ENCODE results near the gene ADORA2B.

GRCh38 chr17:15945527-15946191, 729 bp downstream of the ADORA2B start:
- TF ChIP-seq, protein P1, sequence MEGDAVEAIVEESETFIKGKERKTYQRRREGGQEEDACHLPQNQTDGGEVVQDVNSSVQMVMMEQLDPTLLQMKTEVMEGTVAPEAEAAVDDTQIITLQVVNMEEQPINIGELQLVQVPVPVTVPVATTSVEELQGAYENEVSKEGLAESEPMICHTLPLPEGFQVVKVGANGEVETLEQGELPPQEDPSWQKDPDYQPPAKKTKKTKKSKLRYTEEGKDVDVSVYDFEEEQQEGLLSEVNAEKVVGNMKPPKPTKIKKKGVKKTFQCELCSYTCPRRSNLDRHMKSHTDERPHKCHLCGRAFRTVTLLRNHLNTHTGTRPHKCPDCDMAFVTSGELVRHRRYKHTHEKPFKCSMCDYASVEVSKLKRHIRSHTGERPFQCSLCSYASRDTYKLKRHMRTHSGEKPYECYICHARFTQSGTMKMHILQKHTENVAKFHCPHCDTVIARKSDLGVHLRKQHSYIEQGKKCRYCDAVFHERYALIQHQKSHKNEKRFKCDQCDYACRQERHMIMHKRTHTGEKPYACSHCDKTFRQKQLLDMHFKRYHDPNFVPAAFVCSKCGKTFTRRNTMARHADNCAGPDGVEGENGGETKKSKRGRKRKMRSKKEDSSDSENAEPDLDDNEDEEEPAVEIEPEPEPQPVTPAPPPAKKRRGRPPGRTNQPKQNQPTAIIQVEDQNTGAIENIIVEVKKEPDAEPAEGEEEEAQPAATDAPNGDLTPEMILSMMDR (IDR thresholded peaks at IDR 0.05; ENCODE audit: low read depth, low read length) = no peak
- no peak for TF ChIP-seq EZH2phosphoT487 (IDR thresholded peaks at IDR 0.05; ENCODE audit: low read depth)

All from OCI-LY3 (cell line).